Fibroblast of lung (primary cell): ENCODE measurements around the gene PNMA8B. TPM values are rescaled to one million over a fixed set of nuclear protein-coding genes. Genes with fewer than 3 reads are reported as not detected.

Experiments
- DNase-seq, 2 donors: peaks; one replicate each; pipeline versions ENCODE4 v3.0.0 to v3.0.0-alpha.2; 2010; ENCODE audit warnings: low read depth in 2 of 2
- H2AFZ ChIP-seq: 2 replicates; pipeline ENCODE4 v1.5.1; 2012; ENCODE audit warnings: low read length, control low read depth, inconsistent platforms
- H3K27ac ChIP-seq: 2 replicates; pipeline ENCODE4 v1.5.1; 2011; ENCODE audit warnings: low read length, control low read depth; ENCODE audit not compliant: insufficient read depth
- H3K27me3 ChIP-seq: 2 replicates; pipeline ENCODE4 v1.5.1; 2011; ENCODE audit warnings: mild to moderate bottlenecking, low read length; ENCODE audit not compliant: control insufficient read depth, insufficient read depth
- H3K36me3 ChIP-seq: 2 replicates; pipeline ENCODE4 v1.5.1; 2011; ENCODE audit warnings: low read length; ENCODE audit not compliant: control insufficient read depth, insufficient read depth
- H3K4me1 ChIP-seq: 2 replicates; pipeline ENCODE4 v1.5.1; 2011; ENCODE audit warnings: low read length; ENCODE audit not compliant: control insufficient read depth, insufficient read depth; ENCODE audit errors: extremely low read depth
- H3K4me2 ChIP-seq: 2 replicates; pipeline ENCODE4 v1.5.1; 2011; ENCODE audit warnings: low read length, control low read depth; ENCODE audit not compliant: insufficient read depth; ENCODE audit errors: extremely low read depth
- H3K4me3 ChIP-seq, 4 experiments: fragments of 200-600 bp in 1 of 4; sonication (generic) in 1 of 4; replicated peaks in 1 of 4; 2 replicates each; pipeline ENCODE4 v1.5.1; 2011 to 2016; ENCODE audit warnings: low read length in 4 of 4, low read depth in 3 of 4, mild to moderate bottlenecking in 3 of 4, control low read depth in 2 of 4, inconsistent platforms in 1 of 4, mixed read lengths in 1 of 4; ENCODE audit not compliant: insufficient read depth in 1 of 4; ENCODE audit errors: control extremely low read depth in 1 of 4
- H3K79me2 ChIP-seq: 2 replicates; pipeline ENCODE4 v1.5.1; 2012; ENCODE audit warnings: mild to moderate bottlenecking, low read length, inconsistent platforms; ENCODE audit not compliant: control insufficient read depth, insufficient read depth
- H3K9ac ChIP-seq: 2 replicates; pipeline ENCODE4 v1.5.1; 2011; ENCODE audit warnings: mild to moderate bottlenecking, low read length, control low read depth; ENCODE audit not compliant: insufficient read depth
- H3K9me3 ChIP-seq: 2 replicates; pipeline ENCODE4 v1.5.1; 2012; ENCODE audit warnings: low read depth, low read length; ENCODE audit not compliant: control insufficient read depth, insufficient read depth
- H4K20me1 ChIP-seq: 2 replicates; pipeline ENCODE4 v1.5.1; 2011; ENCODE audit warnings: low read length; ENCODE audit not compliant: control insufficient read depth, insufficient read depth; ENCODE audit errors: extremely low read depth
- EZH2 ChIP-seq: IDR thresholded peaks from 2 replicates; pipeline ENCODE4 v1.5.1; 2012; ENCODE audit warnings: low read length, control low read depth, mild to moderate bottlenecking; ENCODE audit errors: missing control alignments
- polyA plus RNA-seq, 2 donors: library from polyadenylated mRNA; depleted of rRNA in 1 of 2; stranded (reverse) in 1 of 2; unstranded in 1 of 2; fragments of >200 nt; gene quantifications; 2 replicates each; pipeline ENCODE4 v1.2.1, GENCODE V29; 2011 to 2012; ENCODE audit warnings: missing spikeins in 1 of 2
- total RNA-seq: library from RNA; depleted of rRNA; stranded (reverse); fragments of >200 nt; gene quantifications from 2 replicates; pipeline ENCODE4 v1.2.1, GENCODE V29; 2014
- TF ChIP-seq, protein P1 (sequence below), 2 donors: IDR thresholded peaks in 1 of 2; conservative IDR thresholded peaks in 1 of 2; 1 replicate in 1 of 2; 2 replicates in 1 of 2; pipeline ENCODE4 v1.5.1; 2011 to 2012; ENCODE audit warnings: low read length in 2 of 2, control low read depth in 1 of 2, inconsistent platforms in 1 of 2, low read depth in 1 of 2, mild to moderate bottlenecking in 1 of 2

Gene PNMA8B
- total and polyA plus RNA-seq, 2 donors (not counting 1 experiment from before 2014, with no cell fraction given): 0.14 to 1.7 TPM

DNA sequence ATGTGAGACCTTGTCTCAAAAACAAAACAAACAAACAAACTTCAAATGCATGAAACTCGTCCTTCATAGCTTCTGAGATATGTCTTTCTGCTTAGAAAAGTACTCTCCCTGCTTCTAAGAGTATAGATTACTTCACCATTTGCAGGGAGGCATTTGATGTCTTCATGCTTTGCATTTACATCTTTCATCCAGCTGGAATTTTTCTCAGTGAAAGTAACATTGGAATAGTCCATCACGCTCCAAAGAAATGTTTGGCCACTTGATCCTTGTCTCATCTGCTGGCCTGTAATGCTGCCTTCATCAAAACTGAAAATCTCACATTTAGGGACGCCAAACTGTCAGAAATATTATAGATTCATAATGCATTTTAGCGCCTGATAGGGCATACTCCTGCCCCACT, 43.5 kb downstream of the PNMA8B start:
- Histone ChIP-seq H3K4me3 (no peak overlapping the region), H3K4me1 (no peaks in the 10 kb centered on the region), H3K9me3 (no peaks in the 10 kb centered on the region), H3K36me3 (no peaks in the 10 kb centered on the region), H3K27ac (no peak overlapping the region), H3K9ac (no peak overlapping the region), H2AFZ (no peak overlapping the region), H4K20me1 (no peaks in the 10 kb centered on the region), H3K79me2 (no peaks in the 10 kb centered on the region), H3K4me2 (no peak overlapping the region), H3K27me3 (no peaks in the 10 kb centered on the region)
- TF ChIP-seq, protein P1, sequence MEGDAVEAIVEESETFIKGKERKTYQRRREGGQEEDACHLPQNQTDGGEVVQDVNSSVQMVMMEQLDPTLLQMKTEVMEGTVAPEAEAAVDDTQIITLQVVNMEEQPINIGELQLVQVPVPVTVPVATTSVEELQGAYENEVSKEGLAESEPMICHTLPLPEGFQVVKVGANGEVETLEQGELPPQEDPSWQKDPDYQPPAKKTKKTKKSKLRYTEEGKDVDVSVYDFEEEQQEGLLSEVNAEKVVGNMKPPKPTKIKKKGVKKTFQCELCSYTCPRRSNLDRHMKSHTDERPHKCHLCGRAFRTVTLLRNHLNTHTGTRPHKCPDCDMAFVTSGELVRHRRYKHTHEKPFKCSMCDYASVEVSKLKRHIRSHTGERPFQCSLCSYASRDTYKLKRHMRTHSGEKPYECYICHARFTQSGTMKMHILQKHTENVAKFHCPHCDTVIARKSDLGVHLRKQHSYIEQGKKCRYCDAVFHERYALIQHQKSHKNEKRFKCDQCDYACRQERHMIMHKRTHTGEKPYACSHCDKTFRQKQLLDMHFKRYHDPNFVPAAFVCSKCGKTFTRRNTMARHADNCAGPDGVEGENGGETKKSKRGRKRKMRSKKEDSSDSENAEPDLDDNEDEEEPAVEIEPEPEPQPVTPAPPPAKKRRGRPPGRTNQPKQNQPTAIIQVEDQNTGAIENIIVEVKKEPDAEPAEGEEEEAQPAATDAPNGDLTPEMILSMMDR (conservative IDR thresholded peaks at IDR 0.05 in 1 of 2, IDR thresholded peaks at IDR 0.05 in 1 of 2; ENCODE audit: low read depth in 1 of 2, low read length in 2 of 2): no peak
- no peak for TF ChIP-seq EZH2
- DNase-seq: no peak

DNA sequence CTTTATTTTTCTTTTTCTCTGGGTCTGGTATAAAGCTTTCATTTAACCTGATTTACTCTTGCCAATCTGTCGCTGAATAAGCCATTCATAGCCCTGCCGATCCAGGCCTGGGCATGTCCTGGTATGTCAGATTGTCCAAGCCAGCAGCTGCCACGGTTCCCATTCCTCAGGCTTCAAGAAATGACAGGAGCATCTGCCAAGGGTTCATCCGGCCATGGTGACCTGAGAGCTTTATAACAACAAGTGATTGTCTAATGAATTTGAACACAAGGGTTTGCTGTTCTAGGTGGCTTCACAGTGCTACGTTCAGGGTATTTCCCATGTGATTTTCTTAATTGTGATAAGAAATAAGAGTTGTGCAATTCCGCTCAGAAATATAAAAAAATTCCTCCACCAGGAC, 44.3 kb downstream of the PNMA8B start:
- H3K4me2 ChIP-seq: no peak overlapping the region
- no peak for TF ChIP-seq EZH2
- TF ChIP-seq, protein P1 (conservative IDR thresholded peaks at IDR 0.05 in 1 of 2, IDR thresholded peaks at IDR 0.05 in 1 of 2; ENCODE audit: low read depth in 1 of 2, low read length in 2 of 2): no peak
- H3K79me2 ChIP-seq: no peaks in the 10 kb centered on the region
- H3K4me3 ChIP-seq: no peak overlapping the region
- H3K36me3 ChIP-seq: no peaks in the 10 kb centered on the region
- H3K9ac ChIP-seq: no peak overlapping the region
- no peak overlapping the region for H2AFZ ChIP-seq
- H3K27me3 ChIP-seq: no peaks in the 10 kb centered on the region
- H3K27ac ChIP-seq: no peak overlapping the region
- no peak for DNase-seq
- no peaks in the 10 kb centered on the region for H3K4me1 ChIP-seq
- H3K9me3 ChIP-seq: no peaks in the 10 kb centered on the region
- no peaks in the 10 kb centered on the region for H4K20me1 ChIP-seq

DNA sequence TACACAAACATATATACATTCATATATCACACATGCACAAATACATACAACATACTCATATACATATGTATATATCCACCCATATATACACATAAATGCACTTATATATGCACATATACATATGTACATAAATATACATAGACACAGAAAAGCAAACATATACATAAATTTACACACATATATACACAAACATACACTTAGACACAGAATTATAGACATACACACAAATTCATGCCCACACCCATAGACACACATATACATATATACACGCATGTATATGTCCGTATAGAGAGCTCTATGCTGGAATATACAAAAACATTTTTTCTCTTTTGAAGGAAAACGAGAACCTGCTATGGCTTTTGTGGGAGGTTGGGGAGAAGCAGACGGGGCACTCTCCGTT, 44.9 kb downstream of the PNMA8B start:
- Histone ChIP-seq H3K4me3 (no peak overlapping the region), H2AFZ (no peak overlapping the region), H3K4me2 (no peak overlapping the region), H3K9ac (no peak overlapping the region), H4K20me1 (no peaks in the 10 kb centered on the region), H3K9me3 (no peaks in the 10 kb centered on the region), H3K79me2 (no peaks in the 10 kb centered on the region), H3K27ac (no peak overlapping the region), H3K27me3 (no peaks in the 10 kb centered on the region), H3K36me3 (no peaks in the 10 kb centered on the region), H3K4me1 (no peaks in the 10 kb centered on the region)
- no peak for DNase-seq
- no peak for TF ChIP-seq EZH2
- TF ChIP-seq, protein P1 (conservative IDR thresholded peaks at IDR 0.05 in 1 of 2, IDR thresholded peaks at IDR 0.05 in 1 of 2; ENCODE audit: low read depth in 1 of 2, low read length in 2 of 2): no peak
